Stimulated activated CD8-positive, alpha-beta memory T cell treated with anti-CD3 and anti-CD28 coated beads, Interleukin-12 subunit alpha, Interleukin-12 subunit beta, amount 100 ng/mL, for 4 hours (primary cell): ENCODE measurements around the gene ANKRD66.

Source experiments
- DNase-seq: peaks from one replicate; pipeline ENCODE4 v3.0.0-alpha.2; 2020; ENCODE audit warnings: low read depth

The ANKRD66 gene

DNA sequence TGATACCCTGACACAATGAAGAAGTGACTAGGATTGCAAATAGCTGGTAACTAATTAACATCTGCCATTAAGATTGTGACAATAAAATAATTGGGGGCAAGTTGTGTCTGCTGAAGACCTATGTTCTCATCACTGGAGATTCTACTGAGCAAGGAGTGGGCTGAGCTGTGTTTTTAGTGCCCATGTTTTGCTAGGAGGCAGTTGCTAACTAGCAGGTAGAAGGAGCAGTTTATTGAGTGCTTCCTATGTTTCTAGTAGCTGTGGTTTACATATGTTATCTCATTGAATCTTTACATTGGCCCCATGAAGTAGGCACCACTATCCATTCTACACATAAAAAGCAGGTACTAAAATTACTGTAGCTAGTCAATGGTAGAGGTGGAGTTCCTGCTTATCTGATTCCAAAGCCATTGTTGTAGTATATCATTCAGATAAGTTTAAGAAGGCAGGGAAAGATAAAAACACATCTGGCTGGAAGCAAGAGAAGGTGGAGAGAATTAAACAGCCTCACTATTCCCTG is 43.7 kb downstream of the ANKRD66 start:
- DNase-seq = no peak

DNA sequence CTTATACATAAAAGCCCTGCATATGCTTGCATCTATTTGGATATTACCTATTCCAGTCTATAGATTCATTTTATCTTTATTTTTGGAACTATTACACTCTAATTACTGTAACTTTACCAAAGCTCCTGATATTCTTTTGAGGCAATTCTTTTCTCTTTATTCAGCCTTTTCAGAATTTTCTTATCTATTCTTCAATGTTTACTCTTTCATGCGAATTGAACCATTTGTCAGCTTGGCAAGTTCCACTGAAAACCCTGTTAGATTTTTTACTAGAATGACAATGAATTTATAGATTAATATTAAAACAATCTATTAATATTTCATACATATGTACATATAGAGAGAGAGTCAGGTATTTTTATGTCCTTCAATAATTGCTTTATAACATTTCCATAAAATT is 45.9 kb downstream of the ANKRD66 start:
- DNase-seq = no peak

DNA sequence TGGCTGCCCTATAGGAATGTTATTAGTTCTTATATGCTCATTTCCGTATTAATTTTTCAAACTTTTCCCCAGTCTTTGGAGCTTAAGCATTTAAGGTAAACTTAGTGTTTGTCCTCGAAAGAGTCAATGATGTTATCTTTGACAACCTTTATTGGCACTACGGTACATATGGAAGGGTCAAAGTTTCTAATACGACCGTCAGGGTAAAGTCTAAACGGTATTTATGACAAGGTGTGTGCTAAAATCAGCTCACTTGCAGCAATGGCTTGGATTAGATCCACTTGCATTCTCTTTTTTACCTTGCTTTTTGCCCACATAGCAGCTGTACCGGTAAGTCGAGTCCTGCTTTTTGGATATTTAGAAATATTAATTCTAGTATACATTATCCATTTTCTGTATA is 46.4 kb downstream of the ANKRD66 start, which contains the start of gene MEP1A:
Gene MEP1A, plus strand, starts transcription at position 252 of the 400 bp plus-strand sequence. Its CDS starts 10 bp downstream, at position 262.
- no peak for DNase-seq

DNA sequence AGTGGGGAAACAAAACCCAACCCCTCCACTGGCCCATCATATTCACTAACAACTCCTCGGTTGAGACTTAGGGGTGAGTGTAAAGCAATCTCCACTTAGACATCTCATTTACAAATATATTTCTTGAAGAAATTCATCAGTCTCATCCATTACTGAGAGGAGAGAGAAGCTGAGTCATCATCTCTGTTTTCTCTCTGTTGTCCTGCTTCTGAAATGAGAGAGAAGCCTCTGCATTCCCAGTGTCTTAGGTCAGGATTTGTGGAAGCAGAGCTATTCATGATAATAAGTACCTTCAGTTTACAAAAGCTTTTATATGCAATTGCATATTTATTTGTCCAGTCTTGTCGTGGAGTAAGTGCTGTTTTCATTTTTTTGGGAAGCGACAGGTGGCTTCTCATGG is 47.3 kb downstream of the ANKRD66 start:
- no peak for DNase-seq

DNA sequence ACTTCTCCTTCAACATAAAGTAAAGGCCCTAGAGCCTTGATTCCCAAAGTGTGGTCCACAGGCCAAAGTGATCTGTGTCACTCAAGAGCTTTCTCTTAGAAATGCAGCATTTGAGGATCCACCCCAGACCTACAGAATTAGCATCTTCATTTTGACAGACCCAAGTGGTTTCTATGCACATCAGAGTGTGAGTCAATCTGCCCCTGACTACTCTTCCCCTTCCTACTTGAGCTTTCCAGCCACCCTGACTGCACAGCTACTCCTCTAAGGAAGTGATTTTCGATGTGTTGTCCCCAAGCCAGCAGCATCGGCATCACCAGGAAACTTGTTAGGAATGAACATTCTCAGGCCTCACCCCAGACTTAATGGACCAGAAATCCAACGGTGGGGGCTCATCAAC is 49.1 kb downstream of the ANKRD66 start:
- DNase-seq = no peak

DNA sequence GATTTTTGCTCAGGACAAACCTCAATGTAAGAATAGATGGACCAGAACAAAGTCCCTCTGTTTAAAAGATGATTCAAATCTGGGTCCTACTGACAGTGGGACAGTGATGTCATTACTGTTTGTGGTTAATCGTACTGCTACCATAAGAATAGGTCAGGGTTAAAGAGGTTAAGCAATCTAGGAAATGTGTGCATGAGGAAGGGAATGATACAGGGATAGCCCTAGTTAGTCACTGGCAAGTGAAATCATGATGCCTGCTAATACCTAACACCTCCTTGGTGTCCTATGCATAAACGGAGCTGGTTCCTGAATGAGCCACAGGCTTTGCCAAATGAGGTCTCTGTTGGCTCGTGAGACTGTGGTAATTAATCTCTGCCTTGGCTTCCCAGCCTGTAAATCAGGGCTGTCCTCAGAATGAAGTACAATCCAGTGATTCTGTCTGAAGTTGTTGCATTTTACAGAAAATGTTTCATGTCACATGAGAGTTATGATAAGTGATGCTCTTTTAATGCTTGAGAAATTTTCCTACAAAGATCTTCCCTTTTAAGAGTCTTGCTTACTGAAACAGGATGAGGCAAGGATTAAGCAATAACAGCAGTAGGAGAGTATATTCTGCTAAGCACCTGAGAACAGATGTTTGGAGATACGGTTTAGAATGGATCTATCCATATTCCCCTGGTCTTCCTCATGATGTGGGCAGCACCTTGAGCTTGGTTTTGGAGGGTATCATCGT is 50.3 kb downstream of the ANKRD66 start:
- no peak for DNase-seq

DNA sequence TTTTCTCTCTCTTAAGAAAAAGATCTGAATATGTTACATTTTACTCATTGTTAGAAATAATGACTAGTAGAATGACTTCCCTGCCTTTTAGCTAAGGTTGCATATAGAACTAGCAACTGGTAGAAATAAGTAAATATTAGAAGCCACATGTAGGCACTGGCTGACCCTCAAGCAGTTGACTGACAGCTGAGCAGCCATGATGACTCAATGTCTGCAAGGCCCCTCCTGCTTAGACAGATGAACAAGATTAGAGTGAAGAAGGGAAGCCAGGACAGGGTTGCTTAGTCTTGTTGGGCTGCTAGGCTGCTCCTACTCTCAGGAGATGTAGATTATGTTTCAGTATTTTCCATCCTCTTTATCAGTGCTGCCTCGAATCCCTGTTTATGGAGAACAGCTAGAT is 52.9 kb downstream of the ANKRD66 start:
- DNase-seq = no peak

DNA sequence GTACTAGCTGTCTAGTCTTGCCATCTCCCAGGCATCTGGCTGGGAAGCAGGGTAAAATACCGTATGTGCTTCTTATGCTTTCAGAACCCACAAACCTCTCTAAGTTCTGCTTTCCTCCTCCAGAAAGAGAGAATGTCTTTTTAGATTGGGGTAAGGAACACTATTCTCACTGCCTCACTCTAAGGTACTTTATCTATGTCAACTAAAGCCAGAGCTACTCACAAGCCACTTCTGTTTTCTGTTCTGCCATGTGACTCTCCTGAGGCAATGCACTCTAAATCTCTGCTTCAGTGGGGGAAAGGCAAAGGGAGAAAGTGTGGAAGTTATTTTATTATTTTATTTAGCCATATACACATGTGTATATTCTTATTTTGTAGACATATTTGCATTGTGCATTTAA is 62.1 kb downstream of the ANKRD66 start:
- no peak for DNase-seq
